GM19239 (cell line): Measurements from ENCODE around the gene PCNX2.
A peak's percentile ranks its signal among the peaks of the same experiment; 100 is the strongest.
"Not testable (repeated sequence)": the region's sequence is repeated elsewhere in the genome, so short reads cannot be mapped to it uniquely, and the experiment has no call there.

ENCODE experiments used
- DNase-seq: peaks from one replicate; pipeline ENCODE4 v3.0.0; 2011; ENCODE audit warnings: low spot score; ENCODE audit not compliant: insufficient read length
- FAIRE-seq: peaks from 2 replicates; lab custom pipeline; 2011; peaks lifted over from hg19 to GRCh38; lab: Jason Lieb, UNC

Gene PCNX2

GRCh38 chr1:233113009-233113879 lies 182.3 kb downstream of the PCNX2 start:
- FAIRE-seq (peak; percentile 76), DNase-seq (no peak)

- no peak for DNase-seq
Measured at GRCh38 chr1:233112186-233113008, 183.1 kb downstream of the PCNX2 start.

GRCh38 chr1:233111731-233112130 lies 183.8 kb downstream of the PCNX2 start:
- FAIRE-seq = no peak
- no peak for DNase-seq

More at GRCh38 chr1:233112186-233113008, 183.1 kb downstream of the PCNX2 start:
- FAIRE-seq = no peak

DNA sequence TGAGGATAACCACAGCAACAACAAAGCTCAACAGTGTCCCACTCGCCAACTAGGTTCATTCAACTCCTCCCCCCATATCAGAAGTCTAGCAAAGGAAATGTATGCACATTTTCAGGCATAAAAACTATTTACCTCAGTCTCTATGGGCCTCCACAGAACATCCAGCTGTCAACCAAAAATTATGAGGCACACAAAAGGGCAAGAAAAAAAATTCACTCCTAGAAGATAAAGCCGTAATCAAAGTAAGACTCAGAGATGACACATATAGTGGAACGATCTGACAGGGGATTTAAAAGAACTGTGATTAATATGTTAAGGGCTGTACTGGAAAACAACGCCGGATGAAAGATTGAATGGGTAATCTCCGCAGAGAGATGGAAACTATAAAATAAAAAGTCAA lies 186.4 kb downstream of the PCNX2 start:
- FAIRE-seq (no peak), DNase-seq (no peak)

DNA sequence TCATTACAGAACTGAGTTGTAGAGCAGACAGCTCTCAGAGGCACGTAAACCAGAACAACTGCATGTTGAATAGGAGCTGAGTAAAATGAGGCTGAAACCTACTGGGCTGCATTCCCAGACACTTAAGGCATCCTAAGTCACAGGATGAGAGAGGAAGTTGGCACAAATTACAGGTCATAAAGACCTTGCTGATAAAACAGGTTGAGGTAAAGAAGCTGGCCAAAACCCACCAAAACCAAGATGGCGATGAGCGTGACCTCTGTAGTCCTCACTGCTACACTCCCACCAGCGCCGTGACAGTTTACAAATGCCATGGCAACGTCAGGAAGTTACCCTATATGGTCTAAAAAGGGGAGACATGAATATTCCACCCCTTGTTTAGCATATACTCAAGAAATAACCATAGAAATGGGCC lies 187.8 kb downstream of the PCNX2 start:
- FAIRE-seq, DNase-seq: not testable (repeated sequence)

GRCh38 chr1:233107130-233107660 lies 188.3 kb downstream of the PCNX2 start:
- no peak for FAIRE-seq
- DNase-seq = no peak

- DNase-seq (no peak), FAIRE-seq (no peak)
Measured at GRCh38 chr1:233105225-233105624, 190.3 kb downstream of the PCNX2 start.

- no peak for DNase-seq
- FAIRE-seq = no peak
Measured at GRCh38 chr1:233102341-233102740, 193.2 kb downstream of the PCNX2 start.

- FAIRE-seq (no peak), DNase-seq (no peak)
Measured at GRCh38 chr1:233097959-233098580, 197.5 kb downstream of the PCNX2 start.

DNA sequence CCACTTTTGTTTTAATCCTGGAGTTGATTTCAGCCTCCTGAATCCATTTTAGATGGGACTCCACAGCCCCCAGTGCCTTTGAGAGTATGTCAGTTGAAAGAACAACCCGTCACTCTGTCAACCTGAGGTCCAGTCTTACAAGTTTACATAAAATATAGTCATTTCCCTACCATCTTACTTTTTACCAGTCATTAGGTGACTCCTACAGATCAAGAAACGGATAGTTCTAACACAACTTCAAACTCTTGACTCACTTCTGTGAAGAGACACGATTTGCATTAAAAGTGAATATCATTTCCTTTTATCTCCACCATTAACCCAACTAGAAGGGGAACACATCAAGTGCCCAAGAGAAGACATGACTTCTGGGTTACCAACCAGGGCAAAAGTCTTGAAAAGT lies 198.0 kb downstream of the PCNX2 start:
- FAIRE-seq = no peak
- no peak for DNase-seq

GRCh38 chr1:233094691-233095090 lies 200.8 kb downstream of the PCNX2 start:
- no peak for FAIRE-seq
- no peak for DNase-seq

GRCh38 chr1:233094269-233094668 lies 201.3 kb downstream of the PCNX2 start:
- DNase-seq = no peak
- FAIRE-seq = no peak

DNA sequence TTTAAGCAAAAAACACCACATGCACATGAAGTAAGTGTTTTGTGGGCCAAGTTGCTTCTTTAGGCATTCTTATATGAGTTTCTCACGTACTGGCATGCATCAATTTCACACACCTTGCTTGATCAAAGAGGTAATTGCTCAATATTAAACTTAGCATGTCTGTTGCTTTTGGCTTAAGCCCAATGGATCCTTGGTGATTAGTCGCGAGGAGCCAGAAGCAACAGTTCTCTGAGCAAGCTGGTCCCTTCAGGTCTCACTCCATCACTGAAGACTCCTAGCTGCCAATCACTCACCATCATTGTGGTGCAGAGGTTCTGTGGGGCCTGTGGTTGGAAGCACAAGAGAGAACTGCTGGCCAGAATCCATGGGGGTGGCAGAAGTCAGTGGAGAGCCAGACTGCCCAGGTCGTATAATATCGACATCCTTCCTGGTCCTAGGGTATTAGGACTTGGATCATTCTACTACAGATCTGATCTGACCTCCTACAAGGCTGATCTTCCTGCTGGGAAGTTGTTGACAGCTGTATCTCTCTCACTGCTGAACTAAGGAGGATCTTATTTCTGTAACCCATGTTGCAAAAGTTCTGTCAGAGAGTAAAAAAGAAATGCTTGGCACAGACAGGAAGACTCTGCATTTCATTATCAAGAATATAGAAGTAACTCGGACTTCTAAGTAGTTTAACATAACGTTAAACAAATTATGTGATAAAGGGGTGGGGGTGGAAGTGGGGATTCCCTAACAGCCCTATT lies 204.6 kb downstream of the PCNX2 start:
- no peak for DNase-seq
- no peak for FAIRE-seq

DNA sequence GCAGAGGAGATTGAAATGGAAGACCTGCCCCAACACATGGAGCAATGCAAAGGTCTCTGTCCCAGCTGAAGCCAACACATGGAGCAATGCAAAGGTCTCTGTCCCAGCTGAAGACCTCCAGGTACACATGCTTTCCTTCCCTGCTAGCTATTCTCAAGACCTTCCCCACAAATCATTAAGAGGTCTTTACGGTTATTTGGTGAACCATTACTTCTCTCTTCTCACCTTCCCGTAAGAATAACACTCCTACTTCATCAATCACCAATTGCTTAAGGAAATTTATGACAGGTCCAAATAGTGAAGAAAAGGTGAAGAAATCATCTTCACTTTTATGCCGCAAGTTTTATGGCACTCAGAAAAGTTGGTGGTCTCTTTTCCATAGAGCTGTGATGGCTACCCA lies 206.3 kb downstream of the PCNX2 start:
- no peak for FAIRE-seq

GRCh38 chr1:233088613-233089012 lies 206.9 kb downstream of the PCNX2 start:
- DNase-seq (no peak), FAIRE-seq (no peak)

More for the DNA sequence above, 206.3 kb downstream of the PCNX2 start:
- no peak for DNase-seq

- FAIRE-seq (no peak), DNase-seq (no peak)
Measured at GRCh38 chr1:233086961-233087881, 208.3 kb downstream of the PCNX2 start.

DNA sequence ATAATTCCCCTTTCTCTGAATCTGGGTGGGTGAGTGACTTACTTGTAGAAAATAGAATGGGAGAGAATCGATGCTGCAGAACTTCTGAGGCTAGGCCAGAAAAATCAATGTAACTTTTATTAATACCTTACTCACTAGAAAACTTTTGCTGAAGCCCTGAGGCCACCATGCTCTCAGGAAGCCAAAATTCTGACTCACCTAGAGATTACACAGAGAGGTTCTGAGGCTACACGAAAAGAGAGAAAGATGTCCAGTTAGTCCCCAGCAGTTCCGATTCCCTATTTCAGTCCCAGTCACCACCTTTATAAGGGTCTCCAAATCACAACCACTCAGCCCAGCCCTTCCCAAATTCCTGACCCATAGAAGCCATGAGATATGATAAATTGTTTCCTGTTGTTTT lies 210.0 kb downstream of the PCNX2 start:
- FAIRE-seq (no peak), DNase-seq (no peak)

DNA sequence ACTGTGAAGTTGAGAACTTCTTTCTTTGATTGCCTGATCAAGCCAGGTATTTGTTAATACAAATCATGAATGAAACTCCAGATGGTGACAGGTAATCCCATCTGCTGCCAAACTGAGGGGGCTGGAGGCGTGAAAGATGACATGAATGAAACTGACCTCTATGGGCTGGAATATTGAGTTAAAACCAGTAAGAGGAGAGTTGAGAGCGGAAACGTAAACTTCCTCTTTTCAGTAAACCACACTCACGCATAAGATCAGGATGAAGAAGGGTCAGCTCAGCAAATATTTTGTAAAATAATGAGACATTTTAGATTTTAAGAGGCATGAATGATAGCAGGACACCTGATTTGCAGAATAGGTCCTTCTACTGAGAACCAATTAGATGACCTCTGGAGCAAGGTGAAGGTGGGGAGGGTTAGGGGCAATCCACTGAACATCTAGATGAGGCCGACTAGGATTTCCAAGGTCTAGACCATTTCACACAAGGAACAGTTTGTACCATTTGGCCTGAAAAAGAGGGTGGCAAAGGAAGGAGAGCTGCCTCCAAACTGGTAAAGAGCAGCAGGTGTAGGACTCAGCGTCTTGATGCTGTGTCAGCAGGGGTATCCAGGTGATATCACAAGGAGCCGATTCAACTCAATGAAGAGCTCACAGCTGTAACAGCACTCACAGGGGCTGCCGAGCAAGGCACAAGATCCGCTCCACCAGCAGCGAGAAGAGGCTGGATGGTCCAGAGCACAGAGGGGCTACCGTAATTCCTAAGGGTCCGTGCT lies 212.6 kb downstream of the PCNX2 start:
- FAIRE-seq (peak; percentile 39), DNase-seq (no peak)
